Memory B cell (primary cell): Measurements from ENCODE around the gene NHEJ1.

Experiments used
- ATAC-seq: fragments of 150-1000 bp; cut with Tn5 transposase; 2 replicates; pipeline ENCODE4 v1.10.0; 2021; ENCODE audit warnings: low read depth, mild to moderate bottlenecking, moderate library complexity
- DNase-seq, 2 donors: peaks; one replicate each; pipeline ENCODE4 v3.0.0; 2022; ENCODE audit warnings: low spot score in 2 of 2
- H3K27ac Mint-ChIP-seq: one replicate; pipeline ENCODE4 v1.8.0; 2022; ENCODE audit warnings: mild to moderate bottlenecking, moderate library complexity, mixed read lengths
- H3K27me3 Mint-ChIP-seq: one replicate; pipeline ENCODE4 v1.8.0; 2022; ENCODE audit warnings: mixed read lengths
- H3K36me3 Mint-ChIP-seq: one replicate; pipeline ENCODE4 v1.8.0; 2022; ENCODE audit warnings: mild to moderate bottlenecking, mixed read lengths
- H3K4me1 Mint-ChIP-seq: one replicate; pipeline ENCODE4 v1.8.0; 2022; ENCODE audit warnings: mixed read lengths
- H3K4me3 Mint-ChIP-seq: one replicate; pipeline ENCODE4 v1.8.0; 2022; ENCODE audit warnings: mild to moderate bottlenecking, moderate library complexity, mixed read lengths
- H3K9me3 Mint-ChIP-seq: one replicate; pipeline ENCODE4 v1.8.0; 2022; ENCODE audit warnings: mixed read lengths

The NHEJ1 gene

DNA sequence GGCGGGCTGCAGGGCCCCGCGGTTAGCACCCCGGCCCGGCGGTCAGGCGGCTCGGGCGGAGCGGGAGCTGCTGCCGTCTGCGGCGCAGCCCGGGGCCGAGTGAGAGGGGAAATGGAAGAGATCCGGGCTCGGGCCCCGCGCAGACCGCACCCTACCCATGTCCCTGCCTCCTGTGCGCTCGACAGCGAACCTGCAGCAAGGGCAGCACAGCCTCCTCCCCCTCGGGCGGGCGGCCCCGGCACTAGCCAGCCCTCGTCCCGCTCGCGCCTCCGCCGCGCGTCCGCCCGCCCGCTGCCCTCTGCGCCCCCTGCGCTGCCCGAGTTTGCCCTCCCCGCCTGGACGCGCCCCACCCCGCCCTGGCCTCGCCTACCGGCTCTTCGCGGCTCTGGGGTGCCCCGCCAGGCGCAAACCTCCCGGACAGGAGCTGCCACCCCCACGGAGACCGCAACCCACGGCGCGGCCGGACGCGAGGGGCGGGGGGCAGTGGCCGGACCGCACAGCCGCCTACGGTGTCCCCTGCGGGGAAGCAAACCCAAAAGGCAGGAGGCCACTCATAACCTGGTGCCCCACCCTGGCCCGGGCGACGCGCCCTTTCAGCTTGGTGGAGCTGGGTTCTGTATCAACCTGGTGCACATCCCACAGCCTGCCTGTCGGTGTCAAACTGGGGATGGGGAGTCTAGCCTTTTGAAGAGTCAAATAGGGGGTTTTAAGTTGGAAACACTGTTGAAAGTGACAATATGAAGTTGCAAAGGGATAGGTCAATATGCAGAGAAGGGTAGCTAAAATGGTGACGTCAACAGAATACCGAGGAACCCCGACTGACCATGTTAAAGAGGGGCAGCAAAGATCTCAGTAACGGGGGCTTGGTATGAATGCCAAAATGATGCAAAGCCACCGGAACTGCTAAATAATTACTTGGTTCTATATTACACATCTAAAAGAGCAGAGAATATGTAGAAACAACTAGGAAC, 99.5 kb downstream of the NHEJ1 start, which contains the start of gene IHH:
Gene IHH (minus strand): TSS at position 101 of the 971 bp plus-strand sequence. CDS start 454 bp downstream, outside the sequence.
- Mint-ChIP-seq H3K4me1 (peaks cover 13% of the 10 kb centered on the region), H3K36me3 (no peaks in the 10 kb centered on the region), H3K4me3 (peak within 1 kb of the TSS; percentile 47), H3K27ac (peak within 1 kb of the TSS; percentile 13), H3K27me3 (peaks cover 23% of the 10 kb centered on the region), H3K9me3 (no peaks in the 10 kb centered on the region)
- ATAC-seq (no peak), DNase-seq (peak in 1 of 2 donors; percentile 17)

DNA sequence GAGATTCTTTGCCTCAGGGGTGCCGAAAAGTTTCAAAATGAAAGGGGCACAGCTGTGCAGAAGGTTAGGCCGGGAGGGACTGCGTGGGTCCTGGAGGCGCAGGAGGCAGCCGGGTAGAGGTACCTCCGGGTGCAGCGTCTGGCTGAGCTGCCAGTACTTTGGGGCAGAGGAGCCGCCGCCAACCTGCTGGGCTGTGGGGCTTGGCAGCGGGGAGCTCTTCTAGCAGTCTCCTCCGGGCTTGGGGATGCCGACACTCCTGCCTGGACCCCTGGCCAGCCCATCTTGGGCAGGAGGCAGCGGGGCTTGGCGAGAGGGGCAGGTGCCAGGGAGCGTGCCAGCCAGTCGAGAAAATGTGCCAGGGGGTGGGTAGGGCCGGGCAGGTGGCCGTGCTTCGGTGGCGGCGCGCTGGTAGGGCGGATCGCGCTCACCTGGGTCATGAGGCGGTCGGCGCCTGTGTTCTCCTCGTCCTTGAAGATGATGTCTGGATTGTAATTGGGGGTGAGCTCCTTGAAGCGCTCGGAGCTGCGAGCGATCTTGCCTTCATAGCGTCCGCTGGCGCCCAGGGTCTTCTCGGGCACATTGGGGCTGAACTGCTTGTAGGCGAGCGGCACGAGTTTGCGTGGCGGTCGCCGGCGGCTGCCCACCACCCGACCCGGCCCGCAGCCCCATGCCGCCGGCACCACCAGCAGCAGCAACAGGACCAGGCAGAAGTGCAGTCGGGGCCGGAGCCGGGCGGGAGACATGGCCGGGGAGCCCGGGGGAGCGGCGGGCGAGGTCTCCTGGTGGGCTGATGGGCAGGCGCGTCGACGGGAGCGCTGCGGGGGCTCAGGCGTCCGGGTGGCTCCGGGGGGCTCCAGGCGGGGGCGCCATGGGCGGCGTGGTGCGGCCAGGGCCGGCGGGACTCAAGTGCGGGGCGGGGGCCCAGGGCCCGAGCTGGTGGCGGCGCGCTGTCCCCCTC, 100.6 kb downstream of the NHEJ1 start:
- no peak overlapping the region for H3K27ac Mint-ChIP-seq
- H3K9me3 Mint-ChIP-seq, result no peaks in the 10 kb centered on the region
- no peak for DNase-seq
- H3K4me3 Mint-ChIP-seq, result peak overlapping the region; percentile 47
- no peaks in the 10 kb centered on the region for H3K36me3 Mint-ChIP-seq
- no peak for ATAC-seq
- H3K4me1 Mint-ChIP-seq, result peaks cover 13% of the 10 kb centered on the region
- peaks cover 26% of the 10 kb centered on the region for H3K27me3 Mint-ChIP-seq

DNA sequence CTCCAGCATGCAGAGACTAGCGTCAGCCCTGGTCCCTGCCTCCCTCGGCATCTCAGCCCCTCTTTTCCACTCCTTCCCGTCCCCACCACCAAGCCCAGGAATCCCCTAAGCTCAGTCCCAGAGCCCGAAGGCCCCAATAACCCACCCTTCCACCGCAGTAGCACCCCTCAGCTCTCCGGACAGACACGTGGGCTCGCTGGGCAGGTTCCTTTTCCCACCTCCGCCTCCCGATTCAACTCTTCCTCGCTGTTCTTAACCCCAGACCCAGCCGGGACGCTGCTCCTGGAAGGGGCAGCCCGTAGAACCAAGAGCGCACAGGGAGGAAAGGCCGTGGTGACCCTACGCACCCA, 101.3 kb downstream of the NHEJ1 start:
- no peak overlapping the region for H3K27ac Mint-ChIP-seq
- H3K9me3 Mint-ChIP-seq, result no peaks in the 10 kb centered on the region
- peaks cover 26% of the 10 kb centered on the region for H3K27me3 Mint-ChIP-seq
- H3K4me1 Mint-ChIP-seq, result peaks cover 13% of the 10 kb centered on the region
- H3K4me3 Mint-ChIP-seq, result peak overlapping the region; percentile 28
- DNase-seq, result no peak
- no peaks in the 10 kb centered on the region for H3K36me3 Mint-ChIP-seq
- ATAC-seq, result no peak

DNA sequence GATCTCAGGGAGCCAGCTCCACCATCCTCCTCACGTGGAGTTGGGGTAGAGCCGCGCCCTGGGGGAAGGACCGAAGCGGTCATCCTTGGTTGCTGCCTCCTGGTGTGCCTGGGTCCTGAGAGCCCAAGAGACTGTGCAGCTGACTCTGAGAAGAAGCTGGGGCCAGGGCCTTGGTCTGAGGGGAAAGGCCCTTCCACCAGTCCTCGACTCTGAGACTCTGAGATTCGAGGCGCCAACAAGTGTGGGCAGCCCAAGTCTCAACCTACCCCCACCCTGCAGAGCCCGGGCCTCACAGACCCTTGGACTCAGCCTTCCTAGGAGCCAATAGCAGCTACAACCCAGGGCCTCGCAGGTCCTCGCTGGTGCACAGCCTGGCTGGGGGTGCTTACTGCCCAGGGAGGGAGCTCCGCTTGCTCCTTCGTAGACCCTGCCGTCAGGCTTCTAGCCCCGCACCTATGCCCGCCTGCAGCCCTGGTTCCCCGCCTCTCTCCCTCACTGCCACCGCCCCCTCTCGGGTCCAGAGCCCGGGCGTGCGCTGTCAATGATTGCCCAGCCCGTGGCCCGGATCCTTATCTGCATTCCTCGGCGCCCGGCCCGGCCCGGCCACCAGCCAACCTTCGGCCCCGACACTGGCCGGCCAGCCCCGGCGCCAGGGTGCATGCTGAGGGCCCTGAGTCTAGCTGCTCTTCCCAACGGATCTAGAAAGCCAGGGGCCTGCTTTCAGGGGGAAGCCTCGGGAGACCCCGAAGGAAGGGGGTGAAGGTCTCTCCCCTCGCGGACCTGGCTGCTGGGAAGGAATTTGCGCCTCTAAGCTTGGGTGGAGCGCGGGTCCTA, 101.9 kb downstream of the NHEJ1 start:
- Mint-ChIP-seq H3K27ac (no peak overlapping the region), H3K4me1 (peaks cover 13% of the 10 kb centered on the region), H3K27me3 (peaks cover 26% of the 10 kb centered on the region), H3K9me3 (no peaks in the 10 kb centered on the region), H3K36me3 (no peaks in the 10 kb centered on the region), H3K4me3 (peak overlapping the region; percentile 11)
- peak in 1 of 2 donors; percentile 19 for DNase-seq
- no peak for ATAC-seq

DNA sequence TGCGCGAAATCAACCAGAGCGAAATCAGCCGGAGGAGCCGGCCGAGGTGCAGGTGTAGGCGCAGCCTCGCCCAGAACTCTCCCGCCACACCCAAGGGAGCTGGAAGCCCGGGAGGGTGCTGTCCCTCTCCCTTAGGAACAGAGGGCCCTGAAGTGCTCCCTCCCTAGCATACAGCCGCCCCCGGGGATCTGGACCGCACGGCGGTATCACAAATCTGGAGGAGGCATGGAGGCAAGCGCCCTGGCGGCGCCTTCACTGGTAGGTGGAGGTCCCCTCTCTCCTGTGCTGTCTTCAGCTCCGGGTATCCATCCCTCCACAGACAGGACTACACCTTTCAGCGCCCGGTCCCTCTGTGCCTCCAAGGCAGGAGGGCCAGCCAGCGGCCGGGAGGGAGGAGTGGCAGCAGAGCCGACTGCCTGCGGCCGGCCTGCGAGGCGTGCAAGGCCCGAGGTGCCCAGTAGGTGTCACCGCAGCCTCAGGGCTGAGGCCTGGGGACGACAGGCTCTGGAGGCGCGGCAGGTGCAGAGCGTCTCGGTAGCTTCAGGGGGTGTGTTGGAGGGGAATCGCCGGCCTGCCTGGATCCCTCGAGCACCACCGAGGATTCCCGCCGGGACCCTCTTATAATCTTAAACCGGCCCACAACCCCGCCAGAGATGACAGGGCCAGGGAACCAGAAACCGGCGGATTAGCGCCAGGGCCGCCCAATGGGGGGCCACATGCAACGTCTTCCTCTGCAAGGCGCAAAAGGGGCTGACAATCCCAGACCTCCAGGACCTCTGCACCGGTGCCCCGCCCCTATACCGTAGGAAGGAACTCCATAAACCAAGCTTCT, 102.7 kb downstream of the NHEJ1 start:
- H3K4me3 Mint-ChIP-seq, result peak overlapping the region; percentile 63
- no peaks in the 10 kb centered on the region for H3K9me3 Mint-ChIP-seq
- no peak overlapping the region for H3K27ac Mint-ChIP-seq
- no peaks in the 10 kb centered on the region for H3K36me3 Mint-ChIP-seq
- H3K27me3 Mint-ChIP-seq, result peaks cover 24% of the 10 kb centered on the region
- peak; percentile 95 for ATAC-seq
- peak; percentile 74 to 81 for DNase-seq
- H3K4me1 Mint-ChIP-seq, result peaks cover 13% of the 10 kb centered on the region

DNA sequence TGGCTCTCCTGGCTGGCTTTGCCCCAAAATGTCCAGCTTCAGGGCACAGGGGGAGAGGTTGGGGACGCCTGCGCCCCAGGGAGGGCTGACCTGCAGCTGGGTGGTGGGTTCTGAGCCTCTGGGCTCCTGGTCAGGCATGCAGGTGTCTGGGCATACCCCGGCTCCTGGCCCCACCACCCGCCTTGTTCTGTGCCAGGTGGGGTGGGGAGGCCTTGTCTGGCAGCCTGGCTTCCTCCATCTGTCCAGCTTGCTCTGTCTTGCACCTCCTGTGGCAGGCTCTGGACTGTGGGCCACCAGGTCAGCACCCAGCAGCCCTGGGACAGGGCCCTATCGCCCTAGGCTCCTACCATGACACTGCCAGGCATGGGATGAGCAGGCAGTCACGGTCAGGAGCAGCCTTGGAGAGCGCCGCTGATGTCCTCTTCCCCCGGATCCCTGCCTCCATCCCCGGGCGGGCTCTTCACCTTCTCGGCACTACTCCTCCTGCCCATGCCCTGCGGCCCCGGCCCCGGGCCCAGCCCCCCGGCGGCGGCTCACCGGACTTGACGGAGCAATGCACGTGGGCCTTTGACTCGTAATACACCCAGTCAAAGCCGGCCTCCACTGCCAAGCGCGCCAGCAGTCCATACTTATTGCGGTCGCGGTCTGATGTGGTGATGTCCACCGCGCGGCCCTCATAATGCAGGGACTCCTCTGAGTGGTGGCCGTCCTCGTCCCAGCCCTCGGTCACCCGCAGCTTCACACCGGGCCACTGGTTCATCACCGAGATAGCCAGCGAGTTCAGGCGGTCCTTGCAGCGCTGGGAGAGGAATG, 103.5 kb downstream of the NHEJ1 start:
- no peak overlapping the region for H3K27ac Mint-ChIP-seq
- no peak for DNase-seq
- H3K9me3 Mint-ChIP-seq, result no peaks in the 10 kb centered on the region
- ATAC-seq, result no peak
- H3K27me3 Mint-ChIP-seq, result peaks cover 22% of the 10 kb centered on the region
- H3K4me1 Mint-ChIP-seq, result peaks cover 13% of the 10 kb centered on the region
- no peaks in the 10 kb centered on the region for H3K36me3 Mint-ChIP-seq
- H3K4me3 Mint-ChIP-seq, result no peak overlapping the region

DNA sequence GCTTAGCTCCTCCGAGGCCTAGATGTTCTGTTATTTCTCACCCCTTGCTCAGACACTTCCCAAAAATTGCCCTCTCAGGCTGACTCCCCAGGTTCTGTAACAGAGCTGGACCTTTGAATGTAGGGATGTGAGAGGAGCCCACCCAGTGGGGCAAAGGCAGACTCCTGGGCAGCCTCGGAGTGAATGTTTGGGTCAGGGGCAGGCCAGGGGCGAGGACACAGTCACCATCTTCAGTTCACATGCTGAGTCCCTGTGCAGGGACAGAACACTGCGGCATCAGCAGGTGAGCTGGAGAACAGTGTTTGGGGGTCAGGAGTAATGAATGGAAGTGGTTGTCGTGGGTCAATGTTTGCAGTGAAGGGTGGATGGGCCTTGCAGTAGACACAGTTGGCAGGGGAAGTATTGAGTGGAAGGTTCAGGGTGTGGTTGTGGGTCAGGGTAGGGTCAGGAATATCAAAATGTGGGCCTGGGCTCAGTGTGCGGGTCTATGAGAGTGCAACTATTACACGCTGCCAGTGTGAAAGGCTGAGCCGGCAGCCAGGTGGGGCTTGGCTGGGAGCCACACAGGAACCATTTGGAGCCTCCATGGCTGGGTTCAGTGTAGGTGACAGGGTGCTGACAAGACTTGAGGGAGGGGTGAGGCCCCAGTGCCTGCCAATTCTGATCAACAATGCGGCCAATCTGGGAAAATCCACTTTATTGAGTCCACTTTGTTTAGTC, 104.3 kb downstream of the NHEJ1 start:
- H3K27me3 Mint-ChIP-seq, result peaks cover 23% of the 10 kb centered on the region
- H3K36me3 Mint-ChIP-seq, result no peaks in the 10 kb centered on the region
- no peak for DNase-seq
- peaks cover 12% of the 10 kb centered on the region for H3K4me1 Mint-ChIP-seq
- no peaks in the 10 kb centered on the region for H3K9me3 Mint-ChIP-seq
- ATAC-seq, result no peak
- no peak overlapping the region for H3K4me3 Mint-ChIP-seq
- no peak overlapping the region for H3K27ac Mint-ChIP-seq

DNA sequence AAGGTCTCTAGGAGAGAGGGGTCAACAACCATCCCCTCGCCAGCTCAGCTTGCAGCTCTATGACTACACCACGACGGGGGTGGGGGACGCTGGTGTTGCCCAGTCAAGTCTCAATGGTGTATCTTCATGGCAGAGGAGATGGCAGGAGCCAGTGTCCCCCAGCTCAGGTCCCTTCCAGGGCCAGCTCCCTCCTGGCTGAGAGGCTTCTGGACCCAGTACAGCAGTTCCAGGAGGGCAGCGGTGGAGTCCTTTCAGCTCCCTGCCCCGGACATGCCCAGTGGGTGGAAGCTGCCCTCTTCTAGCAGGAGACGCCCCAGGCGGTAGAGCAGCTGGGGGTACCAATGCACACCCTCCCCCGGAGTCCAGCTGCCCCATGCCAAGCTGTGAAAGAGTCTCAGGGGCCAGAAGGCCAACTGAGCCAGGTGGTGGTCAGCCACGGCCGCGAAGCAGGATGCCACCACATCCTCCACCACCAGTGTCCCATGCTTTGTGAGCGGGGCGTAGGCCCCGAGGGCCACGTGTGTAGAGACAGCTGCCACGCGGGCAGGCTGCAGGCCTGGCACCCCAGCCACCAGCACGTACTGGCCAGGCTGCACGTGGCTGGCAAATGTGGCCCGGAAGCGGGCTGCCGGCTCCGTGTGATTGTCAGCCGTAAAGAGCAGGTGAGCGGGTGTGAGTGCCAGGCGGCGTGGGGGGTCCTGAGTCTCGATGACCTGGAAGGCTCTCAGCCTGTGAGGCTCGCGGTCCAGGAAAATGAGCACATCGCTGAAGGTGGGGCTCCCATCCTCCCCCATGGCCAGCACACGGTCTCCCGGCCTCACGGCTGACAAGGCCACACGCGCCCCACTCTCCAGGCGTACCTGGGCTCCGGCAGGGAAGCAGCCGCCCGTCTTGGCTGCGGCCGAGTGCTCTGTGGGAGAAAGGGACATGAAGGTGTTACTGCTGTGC, 105.4 kb downstream of the NHEJ1 start:
- no peaks in the 10 kb centered on the region for H3K36me3 Mint-ChIP-seq
- no peak overlapping the region for H3K27ac Mint-ChIP-seq
- ATAC-seq (no peak), DNase-seq (no peak)
- H3K9me3 Mint-ChIP-seq, result no peaks in the 10 kb centered on the region
- H3K4me1 Mint-ChIP-seq, result peaks cover 10% of the 10 kb centered on the region
- no peak overlapping the region for H3K4me3 Mint-ChIP-seq
- H3K27me3 Mint-ChIP-seq, result peaks cover 26% of the 10 kb centered on the region

DNA sequence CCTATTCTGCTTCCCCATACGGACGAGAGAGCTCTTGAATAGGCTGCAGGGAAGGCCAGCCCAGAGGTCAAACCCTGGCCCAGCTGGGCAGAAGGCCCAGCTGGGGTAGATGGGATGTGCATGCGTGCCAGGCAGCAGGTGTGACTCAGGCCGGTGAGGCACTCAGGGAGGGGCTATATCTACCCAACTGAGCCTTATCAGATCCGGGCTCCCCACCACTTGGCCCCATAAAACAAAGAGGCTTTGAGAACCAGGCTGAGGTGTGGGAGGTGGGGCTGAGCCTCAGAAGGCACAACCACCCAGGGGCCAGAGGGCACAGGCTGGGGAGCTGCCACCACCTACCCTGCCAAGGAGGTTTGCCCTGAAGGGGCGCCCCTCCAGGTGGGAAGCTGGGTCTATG, 111.3 kb downstream of the NHEJ1 start:
- Mint-ChIP-seq H3K9me3 (no peaks in the 10 kb centered on the region), H3K36me3 (no peaks in the 10 kb centered on the region), H3K4me1 (no peaks in the 10 kb centered on the region), H3K27ac (no peak overlapping the region), H3K27me3 (peaks cover 28% of the 10 kb centered on the region), H3K4me3 (no peak overlapping the region)
- no peak for DNase-seq
- no peak for ATAC-seq

DNA sequence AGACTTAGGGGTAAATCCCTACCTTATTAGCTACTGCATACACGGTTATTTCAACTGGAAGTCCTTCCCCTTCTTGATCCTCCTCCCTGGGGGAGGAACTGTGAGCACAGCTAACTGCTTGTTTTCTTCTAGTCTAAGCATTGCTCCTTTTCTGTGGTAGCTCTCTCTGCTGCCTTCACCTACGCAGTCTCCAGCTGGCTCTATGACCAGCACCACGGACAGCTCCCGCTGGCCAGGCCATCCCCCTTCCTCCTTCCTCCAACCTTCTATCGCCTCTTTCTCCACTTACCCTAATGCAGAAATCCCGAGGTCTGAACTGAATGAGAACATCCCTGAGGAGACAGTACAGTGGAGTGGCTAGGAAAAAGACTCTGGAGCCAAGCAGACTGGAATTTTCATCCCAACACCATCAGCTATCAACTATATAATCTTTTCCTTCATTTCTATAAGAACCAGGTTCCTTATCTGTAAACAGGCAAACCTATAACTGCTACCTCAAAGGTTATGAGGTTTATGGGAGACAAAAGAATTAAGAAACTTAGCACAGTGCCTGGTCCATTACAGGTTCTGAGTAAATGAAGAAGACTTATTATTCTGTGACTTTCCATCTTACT, 114.6 kb downstream of the NHEJ1 start:
- no peak overlapping the region for H3K4me3 Mint-ChIP-seq
- no peak for DNase-seq
- H3K27me3 Mint-ChIP-seq, result peaks cover 36% of the 10 kb centered on the region

DNA sequence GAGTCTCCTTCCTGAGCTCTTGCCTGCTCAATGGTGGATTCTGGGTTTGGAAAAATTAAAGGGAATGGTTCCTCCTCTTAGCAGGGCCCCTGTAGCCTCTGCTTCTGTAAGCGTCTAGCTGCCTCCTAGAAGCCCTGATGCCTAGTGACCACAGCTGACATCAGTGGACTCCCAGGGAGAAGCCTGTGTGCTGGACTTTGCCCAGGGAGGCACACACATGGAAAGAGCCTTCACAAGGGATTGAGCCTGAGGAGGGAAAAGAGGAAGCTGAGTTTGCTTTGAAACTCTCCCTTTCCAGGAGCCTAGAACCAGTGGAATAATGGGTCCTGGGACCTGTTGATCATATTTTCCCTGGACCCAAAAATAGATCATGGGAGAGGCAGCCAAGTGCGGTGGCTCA, 117.9 kb downstream of the NHEJ1 start:
- Mint-ChIP-seq H3K36me3 (no peaks in the 10 kb centered on the region), H3K27me3 (peaks cover 33% of the 10 kb centered on the region), H3K9me3 (peaks cover 1% of the 10 kb centered on the region), H3K27ac (no peak overlapping the region), H3K4me3 (no peak overlapping the region), H3K4me1 (peaks cover 4% of the 10 kb centered on the region)
- DNase-seq (no peak), ATAC-seq (no peak)

More for the DNA sequence above, 114.6 kb downstream of the NHEJ1 start:
- no peak overlapping the region for H3K27ac Mint-ChIP-seq
- H3K4me1 Mint-ChIP-seq, result peaks cover 4% of the 10 kb centered on the region
- no peak for ATAC-seq
- no peaks in the 10 kb centered on the region for H3K36me3 Mint-ChIP-seq
- H3K9me3 Mint-ChIP-seq, result no peaks in the 10 kb centered on the region
